Mononuclear cell (primary cell): ENCODE data around the gene AGBL2. TPM values are rescaled to one million over a fixed set of nuclear protein-coding genes. Genes with fewer than 3 reads are reported as not detected.
"Not testable (repeated sequence)": the region's sequence is repeated elsewhere in the genome, so short reads cannot be mapped to it uniquely, and the experiment has no call there.

Experiments used
- H3K27me3 ChIP-seq: 2 replicates; pipeline ENCODE4 v1.6.0; 2011; ENCODE audit warnings: low read length, control low read depth; ENCODE audit not compliant: insufficient read depth
- H3K4me1 ChIP-seq: 2 replicates; pipeline ENCODE4 v1.5.1; 2011; ENCODE audit warnings: mild to moderate bottlenecking, low read length, control low read depth; ENCODE audit not compliant: insufficient read depth
- H3K4me3 ChIP-seq: 2 replicates; pipeline ENCODE4 v1.5.1; 2011; ENCODE audit warnings: mild to moderate bottlenecking, low read length, moderate library complexity
- H3K9me3 ChIP-seq: 2 replicates; pipeline ENCODE4 v1.5.1; 2011; ENCODE audit warnings: low read depth, mild to moderate bottlenecking, control low read depth, low read length
- total RNA-seq: library from RNA; depleted of rRNA; stranded (reverse); fragments of >200 nt; gene quantifications from one replicate; pipeline ENCODE4 v1.2.3, GENCODE V29; 2012

The AGBL2 gene
- total RNA-seq, 1 donor: 2.1 TPM

DNA sequence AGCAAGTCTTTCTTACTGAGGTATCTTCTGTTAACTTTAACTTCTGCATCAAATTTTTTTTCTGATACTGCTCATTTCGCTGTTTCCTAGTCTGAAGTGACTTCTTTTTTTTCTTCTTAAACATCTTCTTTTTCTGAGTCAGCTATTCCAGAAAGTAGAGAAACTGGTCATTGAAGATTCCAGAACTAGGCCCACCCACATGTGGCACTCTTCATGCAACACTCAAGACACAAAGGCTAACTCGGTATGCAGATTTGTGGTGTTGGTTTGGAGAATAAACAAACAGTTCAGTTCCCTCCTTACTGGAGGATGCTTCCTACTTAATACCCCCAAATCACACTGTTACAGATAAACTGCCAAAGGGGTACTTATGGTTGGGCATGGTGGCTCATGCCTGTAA lies 47.6 kb downstream of the AGBL2 start:
- H3K4me1 ChIP-seq: peaks cover 7% of the 10 kb centered on the region
- H3K27me3 ChIP-seq: no peaks in the 10 kb centered on the region
- H3K9me3 ChIP-seq: no peaks in the 10 kb centered on the region
- H3K4me3 ChIP-seq: no peak overlapping the region

- Histone ChIP-seq H3K27me3 (no peaks in the 10 kb centered on the region), H3K9me3 (no peaks in the 10 kb centered on the region), H3K4me1 (peaks cover 7% of the 10 kb centered on the region), H3K4me3 (no peak overlapping the region)
Measured at GRCh38 chr11:47667135-47667534, 48.0 kb downstream of the AGBL2 start.

DNA sequence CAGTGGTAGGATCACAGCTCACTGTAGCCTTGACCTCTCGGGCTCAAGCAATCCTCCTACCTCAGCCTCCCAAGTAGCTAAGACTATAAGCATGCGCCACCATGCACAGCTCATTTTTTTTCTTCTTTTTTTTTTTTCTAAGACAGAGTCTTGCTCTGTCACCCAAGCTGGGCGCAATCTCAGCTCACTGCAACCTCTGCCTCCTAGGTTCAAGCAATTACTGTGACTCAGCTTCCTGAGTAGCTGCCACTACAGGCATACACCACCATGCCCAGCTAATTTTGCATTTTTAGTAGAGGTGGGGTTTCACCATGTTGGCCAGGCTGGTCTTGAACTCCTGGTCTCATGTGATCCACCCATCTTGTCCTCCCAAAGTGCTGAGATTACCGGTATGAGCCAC lies 50.2 kb downstream of the AGBL2 start:
- H3K9me3 ChIP-seq, H3K4me3 ChIP-seq, H3K27me3 ChIP-seq, H3K4me1 ChIP-seq: not testable (repeated sequence)

DNA sequence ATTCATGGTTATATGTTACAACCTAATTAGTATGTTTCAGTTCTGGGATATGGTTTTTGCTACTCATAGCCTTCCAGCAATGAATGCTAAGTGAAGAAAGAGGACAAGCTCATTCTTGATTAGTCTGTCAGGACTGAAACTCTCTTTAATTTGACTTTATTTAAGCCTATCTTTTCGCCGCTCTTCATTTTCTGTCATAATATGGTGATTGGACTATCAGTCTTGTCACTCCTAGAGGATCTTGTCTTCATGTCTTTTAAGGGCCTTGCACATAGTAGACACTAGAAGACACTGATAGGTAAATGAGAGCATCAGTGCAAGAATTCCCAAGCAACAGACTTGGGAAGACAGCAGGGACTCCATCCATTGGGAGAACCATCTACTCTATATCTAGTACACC lies 53.9 kb downstream of the AGBL2 start:
- Histone ChIP-seq H3K4me1 (peaks cover 7% of the 10 kb centered on the region), H3K9me3 (no peaks in the 10 kb centered on the region), H3K4me3 (no peak overlapping the region), H3K27me3 (no peaks in the 10 kb centered on the region)

DNA sequence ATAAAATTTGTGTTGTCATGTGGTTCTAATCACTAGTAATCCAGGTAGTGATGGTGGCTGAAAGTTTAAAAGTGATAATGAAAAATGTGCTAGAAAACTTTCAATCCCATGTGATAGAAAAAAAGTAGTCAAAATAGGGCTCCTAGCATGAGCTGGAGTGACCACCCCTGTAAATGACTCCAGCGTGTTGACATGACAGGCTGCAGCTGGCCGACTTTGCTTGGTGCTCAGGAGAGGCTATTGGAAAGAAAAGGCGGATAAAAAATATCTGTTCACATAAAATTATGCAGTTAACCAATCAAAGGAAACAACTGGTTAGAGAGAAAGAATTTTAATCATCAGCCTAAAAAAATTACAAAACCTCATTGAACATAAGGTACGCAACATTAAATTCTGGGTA lies 55.9 kb downstream of the AGBL2 start:
- no peaks in the 10 kb centered on the region for H3K27me3 ChIP-seq
- H3K9me3 ChIP-seq: no peaks in the 10 kb centered on the region
- no peak overlapping the region for H3K4me3 ChIP-seq
- no peaks in the 10 kb centered on the region for H3K4me1 ChIP-seq

- no peaks in the 10 kb centered on the region for H3K27me3 ChIP-seq
- H3K4me3 ChIP-seq: no peak overlapping the region
- no peaks in the 10 kb centered on the region for H3K9me3 ChIP-seq
- H3K4me1 ChIP-seq: no peaks in the 10 kb centered on the region
Measured at GRCh38 chr11:47656260-47656885, 58.8 kb downstream of the AGBL2 start.

- no peaks in the 10 kb centered on the region for H3K4me1 ChIP-seq
- H3K9me3 ChIP-seq: no peaks in the 10 kb centered on the region
- H3K4me3 ChIP-seq: no peak overlapping the region
- H3K27me3 ChIP-seq: no peaks in the 10 kb centered on the region
Measured at GRCh38 chr11:47651818-47652469, 63.2 kb downstream of the AGBL2 start.

DNA sequence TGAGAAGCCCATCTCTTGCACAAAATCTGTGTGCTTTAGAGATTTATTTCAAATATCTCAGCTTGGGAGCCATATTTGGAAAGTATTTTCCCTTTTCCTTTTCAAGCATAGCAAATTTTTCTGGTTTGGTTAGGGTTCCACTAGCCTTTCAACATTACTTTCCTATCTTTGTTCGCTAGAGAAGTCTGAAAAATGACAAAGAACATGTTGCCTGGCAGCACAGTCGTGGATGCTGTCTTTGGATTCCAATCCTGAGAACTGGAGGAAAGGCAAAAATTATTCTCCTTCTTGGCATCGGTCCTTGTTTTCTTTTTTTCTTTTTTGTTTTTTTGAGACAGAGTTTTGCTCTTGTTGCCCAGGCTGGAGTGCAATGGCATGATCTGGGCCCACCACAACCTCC lies 65.9 kb downstream of the AGBL2 start:
- Histone ChIP-seq H3K4me3 (no peak overlapping the region), H3K27me3 (no peaks in the 10 kb centered on the region), H3K9me3 (no peaks in the 10 kb centered on the region), H3K4me1 (no peaks in the 10 kb centered on the region)

DNA sequence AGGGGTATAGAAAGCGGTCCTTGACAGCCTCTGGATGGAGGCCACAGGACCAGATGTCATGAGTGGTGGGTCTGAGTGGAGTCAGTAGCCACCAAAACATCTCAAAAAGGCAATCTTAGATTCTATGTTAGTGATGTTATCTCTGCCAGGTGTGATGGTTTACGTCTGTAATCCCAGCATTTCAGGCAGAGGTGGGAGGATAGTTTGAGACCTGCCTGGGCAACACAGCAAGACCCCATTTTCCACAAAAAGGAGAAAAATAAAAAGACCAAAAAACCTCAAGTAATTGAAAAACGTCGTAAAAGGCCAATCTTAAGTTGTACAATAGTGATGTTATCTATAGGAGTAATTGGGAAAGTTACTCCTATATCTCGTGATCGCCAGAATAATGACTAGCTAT lies 69.2 kb downstream of the AGBL2 start:
- no peak overlapping the region for H3K4me3 ChIP-seq
- no peaks in the 10 kb centered on the region for H3K27me3 ChIP-seq
- no peaks in the 10 kb centered on the region for H3K9me3 ChIP-seq
- H3K4me1 ChIP-seq: peaks cover 16% of the 10 kb centered on the region

DNA sequence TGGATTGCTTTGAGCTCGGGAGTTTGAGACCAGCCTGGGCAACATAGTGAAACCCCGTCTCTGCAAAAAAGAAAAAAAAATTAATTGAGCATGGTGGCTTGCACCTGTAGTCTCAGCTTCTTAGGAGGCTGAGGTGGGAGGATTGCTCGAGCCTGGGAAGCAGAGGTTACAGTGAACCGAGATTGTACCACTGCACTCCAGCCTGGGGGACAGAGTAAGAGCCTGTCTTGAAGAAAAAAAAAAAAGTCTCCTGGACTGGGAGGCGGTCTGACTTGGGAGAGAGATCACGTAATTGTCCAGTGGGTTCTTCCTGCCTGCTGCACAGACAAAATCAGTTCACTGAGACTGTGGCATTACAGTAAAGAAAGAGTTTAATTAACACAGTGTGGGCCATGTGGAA lies 69.7 kb downstream of the AGBL2 start:
- no peak overlapping the region for H3K4me3 ChIP-seq
- H3K4me1 ChIP-seq: peaks cover 20% of the 10 kb centered on the region
- H3K27me3 ChIP-seq: no peaks in the 10 kb centered on the region
- no peaks in the 10 kb centered on the region for H3K9me3 ChIP-seq

DNA sequence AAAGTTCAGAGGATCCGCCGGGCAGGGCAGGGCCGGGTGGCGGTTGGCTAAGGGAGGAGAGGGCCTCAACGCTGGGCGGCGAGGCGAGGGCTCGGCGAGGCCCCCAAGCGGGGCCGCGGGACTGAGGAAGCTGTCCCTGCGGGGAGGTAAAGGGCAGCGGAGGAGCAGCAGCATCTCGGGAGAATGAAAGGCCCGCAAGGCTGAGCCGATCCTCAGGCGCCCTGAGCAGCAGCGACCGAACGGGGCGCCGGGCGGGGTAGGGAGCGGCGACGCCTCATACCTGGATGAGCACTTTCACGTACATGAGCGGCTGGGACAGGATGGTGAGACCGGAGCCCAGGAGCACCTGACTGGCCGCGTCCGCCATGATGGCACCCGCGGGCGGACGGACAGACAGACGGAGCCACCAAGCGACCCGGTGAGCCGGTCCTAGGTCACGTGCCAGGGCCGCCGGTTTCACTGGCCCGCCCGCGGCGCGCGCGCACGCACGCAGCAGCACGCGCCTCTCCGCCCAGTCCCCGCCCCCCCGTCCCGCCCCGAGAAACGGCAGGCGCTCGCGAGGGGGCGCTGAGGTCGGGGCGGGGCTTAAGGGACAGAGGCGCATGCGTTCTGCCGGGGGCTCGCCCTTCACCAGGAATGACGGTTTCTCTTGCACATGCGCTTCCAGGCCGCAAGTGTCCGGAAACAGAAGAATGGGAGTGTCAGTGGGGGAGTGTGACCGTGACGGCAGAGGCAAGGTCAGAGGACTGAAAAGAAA lies 72.9 kb downstream of the AGBL2 start, which contains the start of gene MTCH2:
TSS of gene MTCH2 (minus strand) at position 461 of the 757 bp plus-strand sequence. CDS start at position 367, 94 bp downstream.
- Histone ChIP-seq H3K4me3 (peak within 1 kb of the TSS; percentile 80), H3K4me1 (peaks cover 20% of the 10 kb centered on the region), H3K9me3 (no peaks in the 10 kb centered on the region), H3K27me3 (no peaks in the 10 kb centered on the region)

GRCh38 chr11:47641600-47642098 lies 73.5 kb downstream of the AGBL2 start:
- H3K27me3 ChIP-seq: no peaks in the 10 kb centered on the region
- H3K4me1 ChIP-seq: peaks cover 20% of the 10 kb centered on the region
- peak overlapping the region; percentile 80 for H3K4me3 ChIP-seq
- H3K9me3 ChIP-seq: no peaks in the 10 kb centered on the region

- not testable (repeated sequence) for H3K27me3 ChIP-seq, H3K9me3 ChIP-seq, H3K4me3 ChIP-seq
- H3K4me1 ChIP-seq: peaks cover 20% of the 10 kb centered on the region
Measured at GRCh38 chr11:47640506-47640905, 74.7 kb downstream of the AGBL2 start.

- not testable (repeated sequence) for H3K27me3 ChIP-seq, H3K4me1 ChIP-seq, H3K9me3 ChIP-seq, H3K4me3 ChIP-seq
Measured at GRCh38 chr11:47636331-47636730, 78.8 kb downstream of the AGBL2 start.

GRCh38 chr11:47631473-47631872 lies 83.7 kb downstream of the AGBL2 start:
- H3K4me3 ChIP-seq: no peak overlapping the region
- no peaks in the 10 kb centered on the region for H3K27me3 ChIP-seq
- no peaks in the 10 kb centered on the region for H3K9me3 ChIP-seq

More at GRCh38 chr11:47631473-47631872, 83.7 kb downstream of the AGBL2 start:
- no peaks in the 10 kb centered on the region for H3K4me1 ChIP-seq
